ENCODE data around the gene SLC13A3. TPM values are rescaled to one million over a fixed set of nuclear protein-coding genes. Genes with fewer than 3 reads are reported as not detected.

The SLC13A3 gene
- total RNA-seq, 2 donors from 2014 or later = 0.08 to 0.25 TPM

DNA sequence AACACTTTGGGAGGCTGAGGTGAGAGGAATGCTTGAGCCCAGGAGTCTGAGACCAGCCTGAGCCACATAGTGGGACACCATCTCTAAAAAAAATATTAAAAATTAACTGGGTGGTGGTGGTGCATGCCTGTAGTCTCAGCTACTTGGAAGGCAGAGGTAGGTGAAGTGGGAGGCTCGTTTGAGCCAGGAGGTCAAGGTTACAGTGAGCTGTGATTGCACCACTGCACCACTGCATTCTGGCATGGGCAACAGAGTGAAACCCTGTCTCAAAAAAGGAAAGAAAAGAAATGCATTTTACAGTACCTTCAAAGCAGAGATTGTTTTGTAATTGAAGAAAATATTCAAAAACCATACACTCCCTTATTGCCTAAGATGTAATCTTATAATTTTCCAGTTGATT lies 107.3 kb downstream of the SLC13A3 start:
- H3K27me3 ChIP-seq = no peaks in the 10 kb centered on the region
- intact Hi-C loops (cut with DNase I) = no loop called here
- H3K9me3 ChIP-seq = no peaks in the 10 kb centered on the region
- H3K9ac ChIP-seq (ENCODE audit: low read depth in 2 of 2, low read length in 2 of 2) = no peak overlapping the region
- no peaks in the 10 kb centered on the region for H3K36me3 ChIP-seq
- H3K4me3 ChIP-seq = no peak overlapping the region
- no peak for DNase-seq
- TF ChIP-seq, protein P1, sequence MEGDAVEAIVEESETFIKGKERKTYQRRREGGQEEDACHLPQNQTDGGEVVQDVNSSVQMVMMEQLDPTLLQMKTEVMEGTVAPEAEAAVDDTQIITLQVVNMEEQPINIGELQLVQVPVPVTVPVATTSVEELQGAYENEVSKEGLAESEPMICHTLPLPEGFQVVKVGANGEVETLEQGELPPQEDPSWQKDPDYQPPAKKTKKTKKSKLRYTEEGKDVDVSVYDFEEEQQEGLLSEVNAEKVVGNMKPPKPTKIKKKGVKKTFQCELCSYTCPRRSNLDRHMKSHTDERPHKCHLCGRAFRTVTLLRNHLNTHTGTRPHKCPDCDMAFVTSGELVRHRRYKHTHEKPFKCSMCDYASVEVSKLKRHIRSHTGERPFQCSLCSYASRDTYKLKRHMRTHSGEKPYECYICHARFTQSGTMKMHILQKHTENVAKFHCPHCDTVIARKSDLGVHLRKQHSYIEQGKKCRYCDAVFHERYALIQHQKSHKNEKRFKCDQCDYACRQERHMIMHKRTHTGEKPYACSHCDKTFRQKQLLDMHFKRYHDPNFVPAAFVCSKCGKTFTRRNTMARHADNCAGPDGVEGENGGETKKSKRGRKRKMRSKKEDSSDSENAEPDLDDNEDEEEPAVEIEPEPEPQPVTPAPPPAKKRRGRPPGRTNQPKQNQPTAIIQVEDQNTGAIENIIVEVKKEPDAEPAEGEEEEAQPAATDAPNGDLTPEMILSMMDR (IDR thresholded peaks at IDR 0.05) = no peak
- H3K27ac ChIP-seq = no peak overlapping the region
- H3K4me1 ChIP-seq = no peaks in the 10 kb centered on the region

DNA sequence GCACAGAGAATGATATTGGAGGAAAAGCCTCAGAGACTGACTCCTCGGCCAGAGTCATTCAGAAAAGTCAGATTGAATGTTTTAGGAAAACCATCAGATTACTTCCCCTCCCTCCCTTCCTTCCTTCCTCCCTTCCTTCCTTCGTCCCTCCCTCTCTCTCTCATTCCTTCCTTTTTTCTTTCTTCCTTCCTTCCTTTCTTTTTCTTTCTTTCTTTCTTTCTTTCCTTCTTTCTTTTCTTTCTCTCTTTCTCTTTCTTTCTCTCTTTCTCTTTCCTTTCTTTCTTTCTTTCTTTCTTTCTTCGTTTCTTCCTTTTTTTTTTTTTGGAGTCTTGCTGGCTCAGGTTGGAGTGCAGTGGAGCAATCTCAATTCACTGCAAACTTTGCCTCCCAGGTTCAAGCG lies 108.2 kb downstream of the SLC13A3 start:
- H3K36me3 ChIP-seq = no peaks in the 10 kb centered on the region

DNA sequence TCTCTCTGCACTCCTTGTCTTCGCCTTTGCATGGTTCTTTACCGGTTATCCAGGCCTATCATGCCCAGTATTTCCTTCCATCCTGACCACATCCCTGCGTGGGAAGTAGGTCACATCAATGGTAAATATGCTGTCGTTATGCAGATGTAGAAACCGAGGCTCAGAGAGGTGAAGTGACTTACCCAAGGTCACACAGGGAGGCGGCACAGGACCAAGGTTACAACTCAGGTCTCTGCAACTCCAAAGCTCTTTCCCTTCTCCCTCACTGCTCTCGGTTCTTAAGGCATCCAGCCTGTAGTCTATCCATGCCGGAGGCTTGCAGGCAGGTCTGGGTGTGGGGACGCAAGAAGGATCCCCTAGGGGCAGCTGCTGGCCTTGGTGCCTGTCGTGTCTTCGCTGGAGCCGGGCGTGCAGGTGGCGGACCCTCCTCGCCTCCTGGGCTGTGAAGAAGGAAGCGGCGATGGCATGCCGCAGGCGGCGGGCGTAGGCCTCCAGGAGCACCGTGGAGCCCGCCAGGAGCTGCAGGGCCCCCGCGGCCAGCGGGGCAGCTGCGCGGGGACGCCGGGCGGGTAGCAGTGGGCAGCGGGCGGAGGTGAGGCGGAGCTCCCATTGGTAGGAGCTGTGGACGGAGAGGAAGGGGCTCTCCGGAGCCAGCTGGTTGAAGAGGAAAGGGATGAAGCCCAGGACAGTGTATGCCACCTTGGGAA lies 109.9 kb downstream of the SLC13A3 start:
- H3K9ac ChIP-seq (ENCODE audit: low read depth in 2 of 2, low read length in 2 of 2) = no peak overlapping the region

More for the DNA sequence above, 108.2 kb downstream of the SLC13A3 start:
- Histone ChIP-seq H3K27me3 (no peaks in the 10 kb centered on the region), H3K4me1 (no peaks in the 10 kb centered on the region), H3K9ac (ENCODE audit: low read depth in 2 of 2, low read length in 2 of 2) (no peak overlapping the region), H3K4me3 (no peak overlapping the region), H3K27ac (no peak overlapping the region), H3K9me3 (no peaks in the 10 kb centered on the region)
- intact Hi-C loops (cut with DNase I) = no loop called here
- TF ChIP-seq, protein P1 (IDR thresholded peaks at IDR 0.05) = no peak
- no peak for DNase-seq

DNA sequence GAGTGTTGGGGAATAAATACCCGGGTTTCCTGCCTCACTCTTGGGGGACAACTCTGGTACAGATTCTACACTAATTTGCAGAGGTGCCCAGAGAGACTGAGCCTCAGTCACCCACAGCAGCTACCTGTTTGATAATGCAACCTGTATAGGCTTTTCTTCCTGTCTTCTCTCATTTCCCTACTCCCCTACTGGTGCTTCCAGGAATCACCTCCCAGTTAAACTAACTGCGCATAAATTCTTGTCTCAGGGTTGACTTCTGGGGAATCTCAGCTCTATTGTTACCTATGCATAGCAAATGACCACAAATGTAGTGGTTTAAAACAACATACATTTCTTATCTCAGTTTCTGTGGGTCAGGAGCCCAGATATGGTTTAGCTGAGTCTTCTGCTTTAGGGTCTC lies 112.1 kb downstream of the SLC13A3 start:
- H3K36me3 ChIP-seq = no peaks in the 10 kb centered on the region
- no peak overlapping the region for H3K27ac ChIP-seq

More for the DNA sequence above, 109.9 kb downstream of the SLC13A3 start:
- H3K36me3 ChIP-seq = no peaks in the 10 kb centered on the region
- H3K27ac ChIP-seq = no peak overlapping the region
- DNase-seq = no peak
- no peaks in the 10 kb centered on the region for H3K27me3 ChIP-seq
- intact Hi-C loops (cut with DNase I) = no loop called here
- H3K9me3 ChIP-seq = no peaks in the 10 kb centered on the region
- TF ChIP-seq, protein P1 (IDR thresholded peaks at IDR 0.05) = no peak
- H3K4me3 ChIP-seq = no peak overlapping the region
- no peaks in the 10 kb centered on the region for H3K4me1 ChIP-seq

DNA sequence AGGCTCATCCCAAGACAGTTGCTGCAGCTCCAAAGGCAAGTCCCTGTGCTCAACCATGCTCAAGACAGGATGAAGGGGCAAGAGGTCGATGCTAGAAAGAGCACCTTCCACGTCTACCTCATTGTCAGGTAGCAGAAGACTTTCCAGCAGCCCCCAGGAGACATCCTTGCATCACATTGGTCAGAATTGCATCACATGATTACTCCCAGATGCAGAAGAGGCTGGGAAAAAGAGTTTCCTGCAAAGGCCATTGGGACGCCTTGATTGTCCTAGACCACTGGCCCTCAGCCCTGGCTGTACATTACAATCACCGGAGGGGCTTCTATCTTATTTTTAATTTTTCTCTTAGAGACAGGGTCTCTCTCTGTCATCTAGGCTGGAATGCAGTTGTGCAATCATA lies 120.6 kb downstream of the SLC13A3 start:
- Histone ChIP-seq H3K9me3 (no peaks in the 10 kb centered on the region), H3K4me3 (no peak overlapping the region), H3K9ac (ENCODE audit: low read depth in 2 of 2, low read length in 2 of 2) (no peak overlapping the region), H3K4me1 (no peaks in the 10 kb centered on the region), H3K36me3 (no peaks in the 10 kb centered on the region), H3K27me3 (no peaks in the 10 kb centered on the region), H3K27ac (no peak overlapping the region)
- no peak for DNase-seq
- intact Hi-C loops (cut with DNase I) = no loop called here
- TF ChIP-seq, protein P1 (IDR thresholded peaks at IDR 0.05) = no peak

More for the DNA sequence above, 112.1 kb downstream of the SLC13A3 start:
- intact Hi-C loops (cut with DNase I) = no loop called here
- H3K9me3 ChIP-seq = no peaks in the 10 kb centered on the region
- DNase-seq = no peak
- H3K4me3 ChIP-seq = no peak overlapping the region
- no peaks in the 10 kb centered on the region for H3K4me1 ChIP-seq
- no peak overlapping the region for H3K9ac ChIP-seq (ENCODE audit: low read depth in 2 of 2, low read length in 2 of 2)
- TF ChIP-seq, protein P1 (IDR thresholded peaks at IDR 0.05) = no peak
- no peaks in the 10 kb centered on the region for H3K27me3 ChIP-seq

All from colonic mucosa (tissue), 4 donors.